Liver (tissue), 9 donors: ENCODE results near the gene RPS6KA5. TPM values are rescaled to one million over a fixed set of nuclear protein-coding genes. Genes with fewer than 3 reads are reported as not detected.

Experiments used
- DNase-seq: peaks from one replicate; pipeline ENCODE4 v3.0.0-alpha.2; 2017; ENCODE audit warnings: low spot score
- H3K27ac ChIP-seq, 2 donors: one replicate each; pipeline ENCODE4 v1.7.0; 2013; ENCODE audit warnings: inconsistent platforms in 2 of 2, low read length in 2 of 2, control low read depth in 1 of 2, low read depth in 1 of 2, mild to moderate bottlenecking in 1 of 2
- H3K27me3 ChIP-seq, 4 donors: one replicate each; pipeline versions ENCODE4 v1.6.1 to v1.7.0; 2013; ENCODE audit warnings: low read length in 3 of 4, inconsistent platforms in 1 of 4, mild to moderate bottlenecking in 1 of 4, moderate library complexity in 1 of 4; ENCODE audit not compliant: control insufficient read depth in 4 of 4, insufficient read depth in 4 of 4
- H3K36me3 ChIP-seq, 4 donors: one replicate each; pipeline versions ENCODE4 v1.6.1 to v1.7.0; 2013; ENCODE audit warnings: low read length in 3 of 4, mild to moderate bottlenecking in 3 of 4, low read depth in 1 of 4, moderate library complexity in 1 of 4; ENCODE audit not compliant: control insufficient read depth in 4 of 4, insufficient read depth in 3 of 4
- H3K4me1 ChIP-seq, 4 donors: one replicate each; pipeline versions ENCODE4 v1.6.1 to v1.7.0; 2013; ENCODE audit warnings: low read length in 3 of 4, mild to moderate bottlenecking in 3 of 4, moderate library complexity in 1 of 4; ENCODE audit not compliant: control insufficient read depth in 4 of 4, insufficient read depth in 4 of 4
- H3K4me3 ChIP-seq, 3 donors: one replicate each; pipeline versions ENCODE4 v1.6.1 to v1.7.0; 2013; ENCODE audit warnings: low read length in 3 of 3, control low read depth in 1 of 3, low read depth in 1 of 3, mild to moderate bottlenecking in 1 of 3
- H3K9ac ChIP-seq, 2 donors: one replicate each; pipeline ENCODE4 v1.7.0; 2013; ENCODE audit warnings: low read length in 2 of 2, mild to moderate bottlenecking in 2 of 2, moderate library complexity in 2 of 2, control low read depth in 1 of 2, low read depth in 1 of 2
- H3K9me3 ChIP-seq, 4 donors: one replicate each; pipeline versions ENCODE4 v1.6.1 to v1.7.0; 2013; ENCODE audit warnings: low read length in 3 of 4; ENCODE audit not compliant: control insufficient read depth in 4 of 4
- EGR1 ChIP-seq, 2 donors: IDR thresholded peaks; 2 replicates each; pipeline ENCODE4 v1.6.1; 2016 to 2018; ENCODE audit warnings: antibody characterized with exemption in 2 of 2, low read depth in 2 of 2
- FOXA1 ChIP-seq: IDR thresholded peaks from 2 replicates; pipeline ENCODE4 v1.6.1; 2016; ENCODE audit warnings: antibody characterized with exemption
- FOXA2 ChIP-seq: IDR thresholded peaks from 2 replicates; pipeline ENCODE4 v1.6.1; 2016; ENCODE audit warnings: antibody characterized with exemption
- GABPA ChIP-seq, 2 donors: IDR thresholded peaks in 1 of 2; conservative IDR thresholded peaks in 1 of 2; 2 replicates each; pipeline ENCODE4 v1.6.1; 2016; ENCODE audit warnings: antibody characterized with exemption in 2 of 2, mild to moderate bottlenecking in 1 of 2, moderate library complexity in 1 of 2
- HNF4A ChIP-seq, 2 donors: conservative IDR thresholded peaks; 2 replicates each; pipeline ENCODE4 v1.6.1; 2016; ENCODE audit warnings: antibody characterized with exemption in 2 of 2, mild to moderate bottlenecking in 2 of 2
- HNF4G ChIP-seq: IDR thresholded peaks from 2 replicates; pipeline ENCODE4 v1.6.1; 2016; ENCODE audit warnings: antibody characterized with exemption
- JUND ChIP-seq, 2 donors: IDR thresholded peaks; 2 replicates each; pipeline ENCODE4 v1.6.1; 2016; ENCODE audit warnings: antibody characterized with exemption in 2 of 2
- NR2F2 ChIP-seq: IDR thresholded peaks from 2 replicates; pipeline ENCODE4 v1.6.1; 2016; ENCODE audit warnings: antibody characterized with exemption
- RAD21 ChIP-seq, 2 donors: IDR thresholded peaks; 2 replicates each; pipeline ENCODE4 v1.6.1; 2016; ENCODE audit warnings: antibody characterized with exemption in 2 of 2, mild to moderate bottlenecking in 2 of 2
- RXRA ChIP-seq, 2 donors: IDR thresholded peaks; 2 replicates each; pipeline ENCODE4 v1.6.1; 2017 to 2018; ENCODE audit warnings: antibody characterized with exemption in 2 of 2, mild to moderate bottlenecking in 1 of 2
- SP1 ChIP-seq: IDR thresholded peaks from 2 replicates; pipeline ENCODE4 v1.6.1; 2018; ENCODE audit warnings: antibody characterized with exemption, mild to moderate bottlenecking
- TAF1 ChIP-seq: conservative IDR thresholded peaks from 2 replicates; pipeline ENCODE4 v1.6.1; 2016; ENCODE audit warnings: antibody characterized with exemption, mild to moderate bottlenecking
- YY1 ChIP-seq: IDR thresholded peaks from 2 replicates; pipeline ENCODE4 v1.6.1; 2016; ENCODE audit warnings: antibody characterized with exemption, mild to moderate bottlenecking
- ZBTB33 ChIP-seq: IDR thresholded peaks from 2 replicates; pipeline ENCODE4 v1.6.1; 2016; ENCODE audit warnings: antibody characterized with exemption
- WGBS: extraction: QIAGEN DNeasy Blood & Tissue Kit; methylation state at CpG from one replicate; pipeline ENCODE4 v1.1.7; 2013; 5-methylcytosine and 5-hydroxymethylcytosine counted together
- polyA plus RNA-seq, 2 donors: library from polyadenylated mRNA; stranded (reverse) in 1 of 2; unstranded in 1 of 2; fragments of 200-250 nt in 1 of 2; fragments of >200 nt in 1 of 2; fragmentation: Nextera tagmentation in 1 of 2; extraction: Ambion mirVana in 1 of 2; gene quantifications; one replicate each; pipeline versions ENCODE4 v1.2.1 to v1.2.3, GENCODE V29; 2013 to 2015
- total RNA-seq, 2 donors: library from RNA; depleted of rRNA; stranded (reverse); fragments of >200 nt; gene quantifications; one replicate each; pipeline ENCODE4 v1.2.3, GENCODE V29; 2014
- TF ChIP-seq, protein P1 (sequence below): IDR thresholded peaks from 2 replicates; pipeline ENCODE4 v1.6.1; 2016; ENCODE audit warnings: antibody characterized with exemption
- TF ChIP-seq, protein P2 (sequence below): IDR thresholded peaks from 2 replicates; pipeline ENCODE4 v1.6.1; 2016; ENCODE audit warnings: antibody characterized with exemption
- TF ChIP-seq, protein P3 (sequence below): IDR thresholded peaks from 2 replicates; pipeline ENCODE4 v1.6.1; 2016; ENCODE audit warnings: antibody characterized with exemption, mild to moderate bottlenecking
- TF ChIP-seq, protein P4 (sequence below): fragments of 150-350 bp; IDR thresholded peaks from 2 replicates; pipeline ENCODE4 v1.5.1; 2017; ENCODE audit warnings: improper control_type of control experiment, low read depth, low read length; ENCODE audit not compliant: missing input control
- donor health status: healthy.
- donor health status: healthy.
- donor health status: healthy.
- donor health status: healthy.
- donor health status: healthy.

The RPS6KA5 gene
- total and polyA plus RNA-seq, 4 donors: 0.52 to 2.3 (median 1.3) TPM

- Histone ChIP-seq H3K27ac (no peak overlapping the region), H3K4me3 (no peak overlapping the region), H3K36me3 (peaks cover 0 to 1% (median 0%) of the 10 kb centered on the region in 4 donors), H3K9me3 (no peaks in the 10 kb centered on the region), H3K4me1 (peaks cover 2 to 13% (median 6%) of the 10 kb centered on the region in 4 donors), H3K9ac (no peak overlapping the region), H3K27me3 (no peaks in the 10 kb centered on the region)
- DNase-seq: no peak
- TF ChIP-seq EGR1 (IDR thresholded peaks at IDR 0.05; ENCODE audit: low read depth in 2 of 2): no peak
- TF ChIP-seq NR2F2: no peak
- no peak for TF ChIP-seq GABPA (IDR thresholded peaks at IDR 0.05 in 1 of 2, conservative IDR thresholded peaks at IDR 0.05 in 1 of 2)
- TF ChIP-seq, protein P1, sequence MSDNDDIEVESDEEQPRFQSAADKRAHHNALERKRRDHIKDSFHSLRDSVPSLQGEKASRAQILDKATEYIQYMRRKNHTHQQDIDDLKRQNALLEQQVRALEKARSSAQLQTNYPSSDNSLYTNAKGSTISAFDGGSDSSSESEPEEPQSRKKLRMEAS: no peak
- TF ChIP-seq, protein P2, sequence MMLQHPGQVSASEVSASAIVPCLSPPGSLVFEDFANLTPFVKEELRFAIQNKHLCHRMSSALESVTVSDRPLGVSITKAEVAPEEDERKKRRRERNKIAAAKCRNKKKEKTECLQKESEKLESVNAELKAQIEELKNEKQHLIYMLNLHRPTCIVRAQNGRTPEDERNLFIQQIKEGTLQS: no peak
- no peak for TF ChIP-seq ZBTB33
- TF ChIP-seq FOXA2: no peak
- TF ChIP-seq SP1: no peak
- TF ChIP-seq RXRA (IDR thresholded peaks at IDR 0.05): no peak
- TF ChIP-seq, protein P3, sequence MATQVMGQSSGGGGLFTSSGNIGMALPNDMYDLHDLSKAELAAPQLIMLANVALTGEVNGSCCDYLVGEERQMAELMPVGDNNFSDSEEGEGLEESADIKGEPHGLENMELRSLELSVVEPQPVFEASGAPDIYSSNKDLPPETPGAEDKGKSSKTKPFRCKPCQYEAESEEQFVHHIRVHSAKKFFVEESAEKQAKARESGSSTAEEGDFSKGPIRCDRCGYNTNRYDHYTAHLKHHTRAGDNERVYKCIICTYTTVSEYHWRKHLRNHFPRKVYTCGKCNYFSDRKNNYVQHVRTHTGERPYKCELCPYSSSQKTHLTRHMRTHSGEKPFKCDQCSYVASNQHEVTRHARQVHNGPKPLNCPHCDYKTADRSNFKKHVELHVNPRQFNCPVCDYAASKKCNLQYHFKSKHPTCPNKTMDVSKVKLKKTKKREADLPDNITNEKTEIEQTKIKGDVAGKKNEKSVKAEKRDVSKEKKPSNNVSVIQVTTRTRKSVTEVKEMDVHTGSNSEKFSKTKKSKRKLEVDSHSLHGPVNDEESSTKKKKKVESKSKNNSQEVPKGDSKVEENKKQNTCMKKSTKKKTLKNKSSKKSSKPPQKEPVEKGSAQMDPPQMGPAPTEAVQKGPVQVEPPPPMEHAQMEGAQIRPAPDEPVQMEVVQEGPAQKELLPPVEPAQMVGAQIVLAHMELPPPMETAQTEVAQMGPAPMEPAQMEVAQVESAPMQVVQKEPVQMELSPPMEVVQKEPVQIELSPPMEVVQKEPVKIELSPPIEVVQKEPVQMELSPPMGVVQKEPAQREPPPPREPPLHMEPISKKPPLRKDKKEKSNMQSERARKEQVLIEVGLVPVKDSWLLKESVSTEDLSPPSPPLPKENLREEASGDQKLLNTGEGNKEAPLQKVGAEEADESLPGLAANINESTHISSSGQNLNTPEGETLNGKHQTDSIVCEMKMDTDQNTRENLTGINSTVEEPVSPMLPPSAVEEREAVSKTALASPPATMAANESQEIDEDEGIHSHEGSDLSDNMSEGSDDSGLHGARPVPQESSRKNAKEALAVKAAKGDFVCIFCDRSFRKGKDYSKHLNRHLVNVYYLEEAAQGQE: no peak
- TF ChIP-seq HNF4A (conservative IDR thresholded peaks at IDR 0.05): no peak
- TF ChIP-seq, protein P4, sequence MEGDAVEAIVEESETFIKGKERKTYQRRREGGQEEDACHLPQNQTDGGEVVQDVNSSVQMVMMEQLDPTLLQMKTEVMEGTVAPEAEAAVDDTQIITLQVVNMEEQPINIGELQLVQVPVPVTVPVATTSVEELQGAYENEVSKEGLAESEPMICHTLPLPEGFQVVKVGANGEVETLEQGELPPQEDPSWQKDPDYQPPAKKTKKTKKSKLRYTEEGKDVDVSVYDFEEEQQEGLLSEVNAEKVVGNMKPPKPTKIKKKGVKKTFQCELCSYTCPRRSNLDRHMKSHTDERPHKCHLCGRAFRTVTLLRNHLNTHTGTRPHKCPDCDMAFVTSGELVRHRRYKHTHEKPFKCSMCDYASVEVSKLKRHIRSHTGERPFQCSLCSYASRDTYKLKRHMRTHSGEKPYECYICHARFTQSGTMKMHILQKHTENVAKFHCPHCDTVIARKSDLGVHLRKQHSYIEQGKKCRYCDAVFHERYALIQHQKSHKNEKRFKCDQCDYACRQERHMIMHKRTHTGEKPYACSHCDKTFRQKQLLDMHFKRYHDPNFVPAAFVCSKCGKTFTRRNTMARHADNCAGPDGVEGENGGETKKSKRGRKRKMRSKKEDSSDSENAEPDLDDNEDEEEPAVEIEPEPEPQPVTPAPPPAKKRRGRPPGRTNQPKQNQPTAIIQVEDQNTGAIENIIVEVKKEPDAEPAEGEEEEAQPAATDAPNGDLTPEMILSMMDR: no peak
- no peak for TF ChIP-seq HNF4G
- TF ChIP-seq TAF1: no peak
- TF ChIP-seq FOXA1: no peak
- no peak for TF ChIP-seq YY1
- TF ChIP-seq JUND (IDR thresholded peaks at IDR 0.05): no peak
- TF ChIP-seq RAD21 (IDR thresholded peaks at IDR 0.05): no peak
- WGBS: 79% methylated on average over 6 of the region's 6 CpGs
Measured at GRCh38 chr14:91058042-91058581, 2.3 kb downstream of the RPS6KA5 start.
